Peyer's patch (tissue), 4 donors: ENCODE data around the gene NMT1. TPM values are rescaled to one million over a fixed set of nuclear protein-coding genes. Genes with fewer than 3 reads are reported as not detected.
A peak's percentile ranks its signal among the peaks of the same experiment; 100 is the strongest.

Experiments used
- DNase-seq, 3 donors: peaks; one replicate each; pipeline ENCODE4 v3.0.0-alpha.2; 2017 to 2019
- H3K27ac ChIP-seq, 4 donors: fragments of 200-600 bp; sonication (generic); one replicate each; pipeline ENCODE4 v1.5.1; 2016 to 2019
- H3K27me3 ChIP-seq, 2 donors: fragments of 200-600 bp; sonication (generic); one replicate each; pipeline ENCODE4 v1.5.1; 2019
- H3K36me3 ChIP-seq, 3 donors: fragments of 200-600 bp; sonication (generic); one replicate each; pipeline ENCODE4 v1.5.1; 2016 to 2019
- H3K4me1 ChIP-seq, 4 donors: fragments of 200-600 bp; sonication (generic); one replicate each; pipeline ENCODE4 v1.5.1; 2016 to 2019
- H3K4me3 ChIP-seq, 4 donors: fragments of 200-600 bp; sonication (generic); 1 replicate in 3 of 4; 2 replicates in 1 of 4; pipeline ENCODE4 v1.5.1; 2016 to 2019; ENCODE audit warnings: mild to moderate bottlenecking in 1 of 4
- H3K9me3 ChIP-seq, 4 donors: fragments of 200-600 bp; sonication (generic); one replicate each; pipeline ENCODE4 v1.5.1; 2016 to 2019; ENCODE audit warnings: mild to moderate bottlenecking in 1 of 4
- CTCF ChIP-seq, 6 experiments: fragments of 450-650 bp in 4 of 6; fragments of 200-600 bp in 2 of 6; sonication (generic) in 1 of 6; IDR thresholded peaks; one replicate each; pipeline ENCODE4 v1.5.1; 2017 to 2019; ENCODE audit warnings: antibody characterized with exemption in 6 of 6, mild to moderate bottlenecking in 3 of 6, moderate library complexity in 1 of 6
- POLR2A ChIP-seq, 2 donors: fragments of 450-650 bp; IDR thresholded peaks; one replicate each; pipeline ENCODE4 v1.5.1; 2017; ENCODE audit warnings: antibody characterized with exemption in 2 of 2, mild to moderate bottlenecking in 2 of 2, moderate library complexity in 2 of 2
- total RNA-seq, 4 donors: library from RNA; depleted of rRNA; stranded (reverse); fragments of >200 nt; gene quantifications; one replicate each; pipeline ENCODE4 v1.1.0, GENCODE V29; 2016

The NMT1 gene
- total RNA-seq, 4 donors from 2014 or later: 60.9 to 111 (median 77.1) TPM

GRCh38 chr17:45040459-45040858 lies 20.7 kb upstream of the NMT1 start:
- DNase-seq: no peak
- no peak overlapping the region for H3K4me3 ChIP-seq
- H3K36me3 ChIP-seq: no peaks in the 10 kb centered on the region
- TF ChIP-seq CTCF (IDR thresholded peaks at IDR 0.05) (no peak), POLR2A (IDR thresholded peaks at IDR 0.05) (no peak)
- no peaks in the 10 kb centered on the region for H3K9me3 ChIP-seq
- H3K27me3 ChIP-seq: no peaks in the 10 kb centered on the region
- H3K4me1 ChIP-seq: peaks cover 0 to 17% (median 0%) of the 10 kb centered on the region in 4 donors
- H3K27ac ChIP-seq: no peak overlapping the region

- Histone ChIP-seq H3K27me3 (no peaks in the 10 kb centered on the region), H3K4me3 (no peak overlapping the region), H3K4me1 (peaks cover 0 to 11% (median 0%) of the 10 kb centered on the region in 4 donors), H3K9me3 (no peaks in the 10 kb centered on the region), H3K36me3 (no peaks in the 10 kb centered on the region), H3K27ac (no peak overlapping the region)
- TF ChIP-seq POLR2A (IDR thresholded peaks at IDR 0.05) (no peak), CTCF (IDR thresholded peaks at IDR 0.05) (no peak)
- no peak for DNase-seq
Measured at GRCh38 chr17:45042346-45043120, 18.6 kb upstream of the NMT1 start.

GRCh38 chr17:45043813-45044540 lies 17.1 kb upstream of the NMT1 start:
- TF ChIP-seq POLR2A (IDR thresholded peaks at IDR 0.05) (no peak), CTCF (IDR thresholded peaks at IDR 0.05) (no peak)

GRCh38 chr17:45046537-45047125 lies 14.5 kb upstream of the NMT1 start:
- no peak overlapping the region for H3K27ac ChIP-seq
- peaks cover 0 to 16% (median 7%) of the 10 kb centered on the region in 4 donors for H3K4me1 ChIP-seq
- no peaks in the 10 kb centered on the region for H3K9me3 ChIP-seq
- no peak for DNase-seq
- no peak overlapping the region for H3K4me3 ChIP-seq
- TF ChIP-seq CTCF (IDR thresholded peaks at IDR 0.05) (no peak), POLR2A (IDR thresholded peaks at IDR 0.05) (no peak)
- no peaks in the 10 kb centered on the region for H3K27me3 ChIP-seq
- H3K36me3 ChIP-seq: no peaks in the 10 kb centered on the region

More at GRCh38 chr17:45043813-45044540, 17.1 kb upstream of the NMT1 start:
- Histone ChIP-seq H3K27ac (no peak overlapping the region), H3K4me1 (peaks cover 0 to 9% (median 0%) of the 10 kb centered on the region in 4 donors), H3K27me3 (no peaks in the 10 kb centered on the region), H3K4me3 (no peak overlapping the region), H3K9me3 (no peaks in the 10 kb centered on the region), H3K36me3 (no peaks in the 10 kb centered on the region)
- no peak for DNase-seq

- H3K27ac ChIP-seq: no peak overlapping the region
Measured at GRCh38 chr17:45048795-45049563, 12.1 kb upstream of the NMT1 start.

More at GRCh38 chr17:45048795-45049563, 12.1 kb upstream of the NMT1 start:
- Histone ChIP-seq H3K27me3 (no peaks in the 10 kb centered on the region), H3K4me3 (no peak overlapping the region), H3K9me3 (no peaks in the 10 kb centered on the region), H3K4me1 (peaks cover 0 to 12% (median 7%) of the 10 kb centered on the region in 4 donors), H3K36me3 (no peaks in the 10 kb centered on the region)
- no peak for DNase-seq
- TF ChIP-seq POLR2A (IDR thresholded peaks at IDR 0.05) (no peak), CTCF (IDR thresholded peaks at IDR 0.05) (peak in 3 of 6 experiments; percentile 24 to 30 (median 30))
